GM12891 (cell line): ENCODE results near the gene SMC3.

Experiments used
- POLR2A ChIP-seq: IDR thresholded peaks from 2 replicates; pipeline ENCODE4 v1.6.1; 2011; ENCODE audit warnings: low read depth, low read length, control low read depth
- POU2F2 ChIP-seq: IDR thresholded peaks from 2 replicates; pipeline ENCODE4 v1.6.1; 2011; ENCODE audit warnings: low read depth, mild to moderate bottlenecking, control low read depth, low read length, moderate library complexity

GRCh38 chr10:110547139-110547761 is 20.2 kb upstream of the SMC3 start:
- TF ChIP-seq POLR2A: no peak
- TF ChIP-seq POU2F2: no peak
